CD1c-positive myeloid dendritic cell (primary cell): ENCODE measurements around the gene IHH.

Experiments
- DNase-seq: peaks from one replicate; pipeline ENCODE4 v3.0.0-alpha.2; 2016; ENCODE audit errors: extremely low spot score

IHH gene

GRCh38 chr2:219038600-219038999 lies 22.1 kb downstream of the IHH start:
- DNase-seq = no peak

GRCh38 chr2:219037783-219038499 lies 22.8 kb downstream of the IHH start:
- DNase-seq = no peak

- no peak for DNase-seq
Observed at GRCh38 chr2:219035942-219036341, 24.8 kb downstream of the IHH start.

- DNase-seq = no peak
Observed at GRCh38 chr2:219034823-219035222, 25.9 kb downstream of the IHH start.

- no peak for DNase-seq
Observed at GRCh38 chr2:219032051-219032745, 28.5 kb downstream of the IHH start.

- no peak for DNase-seq
Observed at GRCh38 chr2:219031005-219031738, 29.5 kb downstream of the IHH start.

GRCh38 chr2:219030177-219030940 lies 30.4 kb downstream of the IHH start:
- DNase-seq = no peak

- DNase-seq = peak; percentile 85
Observed at GRCh38 chr2:219029829-219030165, 30.9 kb downstream of the IHH start.

- DNase-seq = no peak
Observed at GRCh38 chr2:219028996-219029828, 31.5 kb downstream of the IHH start.

- DNase-seq = no peak
Observed at GRCh38 chr2:219028141-219028540, 32.6 kb downstream of the IHH start.

- DNase-seq = no peak
Observed at GRCh38 chr2:219027511-219028055, 33.1 kb downstream of the IHH start.

GRCh38 chr2:219026946-219027345 lies 33.8 kb downstream of the IHH start:
- no peak for DNase-seq

- no peak for DNase-seq
Observed at GRCh38 chr2:219025637-219026585, 34.8 kb downstream of the IHH start.

GRCh38 chr2:219024059-219024458 lies 36.7 kb downstream of the IHH start:
- DNase-seq = no peak

- DNase-seq = no peak
Observed at GRCh38 chr2:219023045-219023605, 37.6 kb downstream of the IHH start.

- no peak for DNase-seq
Observed at GRCh38 chr2:219022616-219023015, 38.1 kb downstream of the IHH start.

- DNase-seq = no peak
Observed at GRCh38 chr2:219022041-219022440, 38.7 kb downstream of the IHH start.

- no peak for DNase-seq
Observed at GRCh38 chr2:219021591-219021990, 39.1 kb downstream of the IHH start.

- DNase-seq = no peak
Observed at GRCh38 chr2:219020604-219021365, 39.9 kb downstream of the IHH start.
